Right forelimb (tissue), 1 donor: ENCODE data around the gene SMOC2.

Experiments used
- DNase-seq: peaks from one replicate; pipeline ENCODE4 v3.0.0-alpha.2; 2018

Gene SMOC2

GRCh38 chr6:168493976-168494375, 53.0 kb downstream of the SMOC2 start:
- DNase-seq: no peak

GRCh38 chr6:168494726-168495125, 53.7 kb downstream of the SMOC2 start:
- no peak for DNase-seq

GRCh38 chr6:168495133-168495532, 54.1 kb downstream of the SMOC2 start:
- DNase-seq: no peak

- no peak for DNase-seq
Observed at GRCh38 chr6:168495636-168496035, 54.7 kb downstream of the SMOC2 start.

GRCh38 chr6:168496139-168496996, 55.4 kb downstream of the SMOC2 start:
- DNase-seq: no peak

- no peak for DNase-seq
Observed at GRCh38 chr6:168496997-168497331, 56.0 kb downstream of the SMOC2 start.

- DNase-seq: no peak
Observed at GRCh38 chr6:168497381-168497780, 56.4 kb downstream of the SMOC2 start.

- DNase-seq: no peak
Observed at GRCh38 chr6:168498161-168498843, 57.3 kb downstream of the SMOC2 start.

- DNase-seq: no peak
Observed at GRCh38 chr6:168499045-168499650, 58.2 kb downstream of the SMOC2 start.

GRCh38 chr6:168500519-168500918, 59.5 kb downstream of the SMOC2 start:
- no peak for DNase-seq

- no peak for DNase-seq
Observed at GRCh38 chr6:168501561-168501960, 60.6 kb downstream of the SMOC2 start.

- DNase-seq: no peak
Observed at GRCh38 chr6:168504366-168504765, 63.4 kb downstream of the SMOC2 start.

GRCh38 chr6:168506460-168506859, 65.5 kb downstream of the SMOC2 start:
- DNase-seq: no peak

- DNase-seq: no peak
Observed at GRCh38 chr6:168507297-168507696, 66.3 kb downstream of the SMOC2 start.

GRCh38 chr6:168507730-168508129, 66.7 kb downstream of the SMOC2 start:
- no peak for DNase-seq

GRCh38 chr6:168508903-168509302, 67.9 kb downstream of the SMOC2 start:
- no peak for DNase-seq

GRCh38 chr6:168513766-168514165, 72.8 kb downstream of the SMOC2 start:
- no peak for DNase-seq

- DNase-seq: no peak
Observed at GRCh38 chr6:168514216-168514615, 73.2 kb downstream of the SMOC2 start.

- no peak for DNase-seq
Observed at GRCh38 chr6:168515376-168515775, 74.4 kb downstream of the SMOC2 start.

- DNase-seq: no peak
Observed at GRCh38 chr6:168516944-168517741, 76.2 kb downstream of the SMOC2 start.

- no peak for DNase-seq
Observed at GRCh38 chr6:168517742-168518347, 76.9 kb downstream of the SMOC2 start.

- no peak for DNase-seq
Observed at GRCh38 chr6:168518348-168518745, 77.4 kb downstream of the SMOC2 start.

GRCh38 chr6:168518867-168519266, 77.9 kb downstream of the SMOC2 start:
- DNase-seq: no peak
